Measurements from ENCODE around the gene BRPF1. TPM values are rescaled to one million over a fixed set of nuclear protein-coding genes. Genes with fewer than 3 reads are reported as not detected.
"Not testable (repeated sequence)": the region's sequence is repeated elsewhere in the genome, so short reads cannot be mapped to it uniquely, and the experiment has no call there.

BRPF1 gene
- polyA plus RNA-seq, 1 donor, result 17.6 TPM

DNA sequence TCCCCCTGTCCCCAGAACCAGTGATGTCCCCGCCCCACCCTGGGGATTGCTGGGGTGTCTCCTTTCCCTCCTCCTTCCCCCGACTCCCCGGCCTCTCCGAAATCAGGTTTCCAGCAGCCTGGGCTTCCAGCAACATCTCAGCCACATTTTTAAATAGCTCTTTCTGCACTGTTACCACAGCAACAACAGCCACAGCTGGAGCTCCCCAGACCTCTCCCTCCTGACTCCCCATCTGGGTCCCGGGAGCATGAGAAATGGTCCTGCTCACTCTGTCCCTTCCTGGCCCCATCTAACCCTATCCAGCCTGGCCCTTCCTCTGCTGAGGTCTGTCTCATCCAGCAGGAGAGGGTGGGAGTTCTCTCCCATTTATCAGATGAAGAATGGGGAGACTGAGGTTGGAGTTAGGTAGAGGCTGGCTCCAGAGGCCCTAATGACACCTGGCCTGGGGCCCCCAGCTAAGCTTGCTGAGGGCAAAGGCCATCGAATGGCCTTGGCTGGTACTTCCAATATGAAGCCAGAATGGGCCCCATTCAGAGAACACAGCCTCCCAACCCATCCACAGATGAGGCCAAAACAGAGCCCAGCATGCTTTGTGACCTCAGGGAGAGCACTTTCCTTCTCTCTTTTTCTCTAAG lies 36.7 kb downstream of the BRPF1 start:
- Histone ChIP-seq H3K27me3 (ENCODE audit: control insufficient read depth, insufficient read depth, low read length) (no peaks in the 10 kb centered on the region), H3K4me3 (ENCODE audit: low read length) (peak overlapping the region; percentile 70), H3K27ac (ENCODE audit: low read length) (no peak overlapping the region), H3K4me1 (ENCODE audit: control insufficient read depth, insufficient read depth, low read length) (peaks cover 26% of the 10 kb centered on the region), H3K9me3 (ENCODE audit: control insufficient read depth, low read depth, low read length) (no peaks in the 10 kb centered on the region), H3K36me3 (ENCODE audit: control insufficient read depth, insufficient read depth, low read length) (peaks cover 21% of the 10 kb centered on the region)
- 60% methylated on average over 1 of the region's 6 CpGs for WGBS (ENCODE audit: insufficient coverage, low lambda C conversion rate)
- DNase-seq, result peak in 1 of 2 donors; percentile 27

- no peaks in the 10 kb centered on the region for H3K27me3 ChIP-seq (ENCODE audit: control insufficient read depth, insufficient read depth, low read length)
- WGBS (ENCODE audit: insufficient coverage, low lambda C conversion rate), result no CpG with 5 or more reads among the region's 5 CpGs
- peak in 1 of 2 donors; percentile 39 for DNase-seq
- peak overlapping the region; percentile 70 for H3K4me3 ChIP-seq (ENCODE audit: low read length)
- no peaks in the 10 kb centered on the region for H3K9me3 ChIP-seq (ENCODE audit: control insufficient read depth, low read depth, low read length)
- H3K36me3 ChIP-seq (ENCODE audit: control insufficient read depth, insufficient read depth, low read length), result peaks cover 21% of the 10 kb centered on the region
- peaks cover 26% of the 10 kb centered on the region for H3K4me1 ChIP-seq (ENCODE audit: control insufficient read depth, insufficient read depth, low read length)
- peak overlapping the region; percentile 51 for H3K27ac ChIP-seq (ENCODE audit: low read length)
These were observed 37.5 kb downstream of the BRPF1 start for GRCh38 chr3:9769012-9769411.

DNA sequence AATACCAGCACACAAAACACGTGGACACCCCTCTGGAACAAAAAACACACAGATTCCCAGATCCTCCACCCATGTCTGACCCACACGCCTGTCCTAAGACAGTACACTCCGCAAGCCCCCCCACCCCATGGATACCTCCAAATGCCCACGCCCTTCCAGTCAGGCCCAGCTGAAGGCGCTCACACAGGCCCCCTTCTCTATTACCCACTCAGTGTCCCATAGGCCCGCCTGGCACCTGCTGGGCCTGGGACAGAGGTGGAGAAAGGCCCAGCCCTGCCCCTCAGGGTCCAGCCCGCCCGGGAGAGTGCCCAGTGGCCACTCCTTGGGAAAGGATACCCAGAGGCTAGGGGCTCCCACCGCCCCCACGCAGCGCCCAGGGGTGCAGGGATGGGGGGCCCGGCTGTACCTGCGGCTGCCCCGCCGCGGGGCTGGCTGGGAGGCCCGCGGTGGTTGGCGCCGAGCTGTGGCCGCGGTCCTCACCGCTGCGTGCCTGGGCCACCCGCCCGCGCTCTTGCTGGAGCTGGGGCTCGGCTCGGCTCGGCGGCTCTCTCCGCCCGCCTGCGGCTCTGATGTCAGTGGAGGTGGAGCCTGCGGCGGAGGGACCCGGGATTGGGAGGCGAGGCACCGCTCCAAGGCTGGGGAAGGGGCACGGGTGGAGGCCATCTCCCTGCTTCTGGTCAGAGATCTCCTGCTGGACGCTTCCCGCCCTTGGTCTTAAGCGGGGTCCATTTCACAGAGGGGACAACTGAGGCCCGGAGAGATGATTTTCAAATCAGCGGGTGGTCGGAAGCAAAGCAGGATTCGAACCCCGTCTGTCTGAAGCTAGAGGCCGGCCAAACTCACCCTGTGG lies 38.1 kb downstream of the BRPF1 start, which contains the start of gene CAMK1:
TSS of gene CAMK1 (minus strand) at position 522 of the 850 bp plus-strand sequence. CDS start 2,198 bp downstream, outside the sequence.
- H3K36me3 ChIP-seq (ENCODE audit: control insufficient read depth, insufficient read depth, low read length), result peaks cover 21% of the 10 kb centered on the region
- no peaks in the 10 kb centered on the region for H3K9me3 ChIP-seq (ENCODE audit: control insufficient read depth, low read depth, low read length)
- H3K27me3 ChIP-seq (ENCODE audit: control insufficient read depth, insufficient read depth, low read length), result no peaks in the 10 kb centered on the region
- H3K4me3 ChIP-seq (ENCODE audit: low read length), result peak within 1 kb of the TSS; percentile 70
- WGBS (ENCODE audit: insufficient coverage, low lambda C conversion rate), result no CpG with 5 or more reads among the region's 49 CpGs
- H3K27ac ChIP-seq (ENCODE audit: low read length), result peak within 1 kb of the TSS; percentile 65
- peaks cover 26% of the 10 kb centered on the region for H3K4me1 ChIP-seq (ENCODE audit: control insufficient read depth, insufficient read depth, low read length)
- peak; percentile 63 to 83 for DNase-seq

GRCh38 chr3:9770276-9770812 lies 38.8 kb downstream of the BRPF1 start:
- H3K27ac ChIP-seq (ENCODE audit: low read length), result peak overlapping the region; percentile 65
- DNase-seq, result peak; percentile 64 to 84
- H3K4me3 ChIP-seq (ENCODE audit: low read length), result peak overlapping the region; percentile 70
- H3K36me3 ChIP-seq (ENCODE audit: control insufficient read depth, insufficient read depth, low read length), result peaks cover 18% of the 10 kb centered on the region
- H3K4me1 ChIP-seq (ENCODE audit: control insufficient read depth, insufficient read depth, low read length), result peaks cover 26% of the 10 kb centered on the region
- H3K27me3 ChIP-seq (ENCODE audit: control insufficient read depth, insufficient read depth, low read length), result no peaks in the 10 kb centered on the region
- no CpG with 5 or more reads among the region's 15 CpGs for WGBS (ENCODE audit: insufficient coverage, low lambda C conversion rate)
- H3K9me3 ChIP-seq (ENCODE audit: control insufficient read depth, low read depth, low read length), result no peaks in the 10 kb centered on the region

- not testable (repeated sequence) for H3K27me3 ChIP-seq (ENCODE audit: control insufficient read depth, insufficient read depth, low read length); H3K4me3 ChIP-seq (ENCODE audit: low read length); DNase-seq; H3K9me3 ChIP-seq (ENCODE audit: control insufficient read depth, low read depth, low read length); H3K27ac ChIP-seq (ENCODE audit: low read length)
- Histone ChIP-seq H3K36me3 (ENCODE audit: control insufficient read depth, insufficient read depth, low read length) (peaks cover 11% of the 10 kb centered on the region), H3K4me1 (ENCODE audit: control insufficient read depth, insufficient read depth, low read length) (peaks cover 26% of the 10 kb centered on the region)
- no CpG with 5 or more reads among the region's 2 CpGs for WGBS (ENCODE audit: insufficient coverage, low lambda C conversion rate)
These were observed 39.5 kb downstream of the BRPF1 start for GRCh38 chr3:9771007-9771406.

DNA sequence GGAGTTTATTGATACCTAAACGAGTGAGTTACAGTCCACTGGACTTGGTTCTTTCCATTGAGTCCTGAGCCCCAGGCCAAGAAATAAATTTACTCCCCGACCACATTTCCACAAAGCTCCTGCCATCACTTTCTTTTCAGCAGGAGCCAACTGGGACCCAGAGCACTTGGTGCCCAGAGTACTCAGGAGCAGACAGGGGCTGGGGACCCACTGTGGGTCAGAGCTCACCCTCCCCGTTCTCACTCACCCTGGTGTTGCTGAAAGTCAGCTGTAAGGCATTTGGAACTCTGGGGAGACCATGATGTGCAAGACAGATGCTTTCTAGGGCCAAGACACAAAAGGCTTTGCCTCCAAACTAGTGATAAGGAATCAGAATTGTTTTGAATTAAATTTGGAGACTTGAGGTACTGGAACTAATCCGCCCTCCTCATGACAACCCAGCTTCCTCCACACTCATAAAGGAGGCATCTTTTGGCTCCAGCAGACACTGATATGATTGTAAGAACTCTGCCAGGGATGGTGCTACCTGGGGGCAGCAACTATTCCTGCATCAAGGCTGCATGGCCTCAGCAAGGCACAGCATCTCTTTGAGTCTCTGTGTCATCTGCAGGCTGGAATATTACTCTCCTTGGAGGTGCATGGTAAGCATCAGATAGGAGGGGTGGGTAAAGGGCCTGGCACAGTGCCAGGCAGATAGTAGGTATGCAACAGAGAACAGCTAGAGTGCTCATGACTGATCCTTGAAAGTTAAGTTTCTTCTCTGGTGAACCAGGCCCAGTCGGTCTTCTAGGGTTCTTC lies 45.6 kb downstream of the BRPF1 start:
- Histone ChIP-seq H3K27me3 (ENCODE audit: control insufficient read depth, insufficient read depth, low read length) (no peaks in the 10 kb centered on the region), H3K9me3 (ENCODE audit: control insufficient read depth, low read depth, low read length) (no peaks in the 10 kb centered on the region), H3K27ac (ENCODE audit: low read length) (no peak overlapping the region), H3K4me3 (ENCODE audit: low read length) (no peak overlapping the region), H3K36me3 (ENCODE audit: control insufficient read depth, insufficient read depth, low read length) (peaks cover 10% of the 10 kb centered on the region), H3K4me1 (ENCODE audit: control insufficient read depth, insufficient read depth, low read length) (peaks cover 45% of the 10 kb centered on the region)
- DNase-seq, result no peak
- WGBS (ENCODE audit: insufficient coverage, low lambda C conversion rate), result no CpG with 5 or more reads among the region's 5 CpGs

DNA sequence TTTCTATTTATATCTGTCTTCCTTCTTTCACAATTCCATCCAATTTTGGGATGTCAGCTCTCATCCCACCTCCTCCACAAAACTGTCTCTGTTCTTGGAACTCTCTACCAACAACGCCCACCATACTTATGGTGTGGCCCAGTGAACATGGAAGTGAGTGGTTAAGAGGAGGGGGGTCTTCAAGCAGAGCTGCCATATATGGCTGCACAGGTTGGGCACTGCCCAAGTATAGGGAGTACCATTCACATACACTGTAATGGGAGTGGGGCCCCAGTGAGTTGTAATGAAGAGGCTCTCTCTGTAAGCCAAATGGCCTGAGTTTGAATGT lies 46.1 kb downstream of the BRPF1 start:
- WGBS (ENCODE audit: insufficient coverage, low lambda C conversion rate), result no CpG with 5 or more reads among the region's 1 CpG
- H3K4me1 ChIP-seq (ENCODE audit: control insufficient read depth, insufficient read depth, low read length), result peaks cover 46% of the 10 kb centered on the region
- no peaks in the 10 kb centered on the region for H3K9me3 ChIP-seq (ENCODE audit: control insufficient read depth, low read depth, low read length)
- no peak for DNase-seq
- no peak overlapping the region for H3K4me3 ChIP-seq (ENCODE audit: low read length)
- H3K27ac ChIP-seq (ENCODE audit: low read length), result peak overlapping the region; percentile 85
- H3K36me3 ChIP-seq (ENCODE audit: control insufficient read depth, insufficient read depth, low read length), result peaks cover 13% of the 10 kb centered on the region
- no peaks in the 10 kb centered on the region for H3K27me3 ChIP-seq (ENCODE audit: control insufficient read depth, insufficient read depth, low read length)

GRCh38 chr3:9778143-9779074 lies 46.9 kb downstream of the BRPF1 start:
- H3K36me3 ChIP-seq (ENCODE audit: control insufficient read depth, insufficient read depth, low read length), result peaks cover 15% of the 10 kb centered on the region
- DNase-seq, result peak in 1 of 2 donors; percentile 82
- H3K4me3 ChIP-seq (ENCODE audit: low read length), result no peak overlapping the region
- WGBS (ENCODE audit: insufficient coverage, low lambda C conversion rate), result no CpG with 5 or more reads among the region's 5 CpGs
- peak overlapping the region; percentile 85 for H3K27ac ChIP-seq (ENCODE audit: low read length)
- H3K27me3 ChIP-seq (ENCODE audit: control insufficient read depth, insufficient read depth, low read length), result no peaks in the 10 kb centered on the region
- H3K9me3 ChIP-seq (ENCODE audit: control insufficient read depth, low read depth, low read length), result no peaks in the 10 kb centered on the region
- H3K4me1 ChIP-seq (ENCODE audit: control insufficient read depth, insufficient read depth, low read length), result peaks cover 46% of the 10 kb centered on the region

- no peaks in the 10 kb centered on the region for H3K27me3 ChIP-seq (ENCODE audit: control insufficient read depth, insufficient read depth, low read length)
- H3K36me3 ChIP-seq (ENCODE audit: control insufficient read depth, insufficient read depth, low read length), result peaks cover 22% of the 10 kb centered on the region
- WGBS (ENCODE audit: insufficient coverage, low lambda C conversion rate), result no CpG with 5 or more reads among the region's 6 CpGs
- no peak for DNase-seq
- no peaks in the 10 kb centered on the region for H3K9me3 ChIP-seq (ENCODE audit: control insufficient read depth, low read depth, low read length)
- H3K4me1 ChIP-seq (ENCODE audit: control insufficient read depth, insufficient read depth, low read length), result peaks cover 46% of the 10 kb centered on the region
- no peak overlapping the region for H3K4me3 ChIP-seq (ENCODE audit: low read length)
- peak overlapping the region; percentile 85 for H3K27ac ChIP-seq (ENCODE audit: low read length)
These were observed 47.6 kb downstream of the BRPF1 start for GRCh38 chr3:9779075-9779593.

Data from large intestine (tissue), 3 donors.